ENCODE data around the gene FAM168A.

DNA sequence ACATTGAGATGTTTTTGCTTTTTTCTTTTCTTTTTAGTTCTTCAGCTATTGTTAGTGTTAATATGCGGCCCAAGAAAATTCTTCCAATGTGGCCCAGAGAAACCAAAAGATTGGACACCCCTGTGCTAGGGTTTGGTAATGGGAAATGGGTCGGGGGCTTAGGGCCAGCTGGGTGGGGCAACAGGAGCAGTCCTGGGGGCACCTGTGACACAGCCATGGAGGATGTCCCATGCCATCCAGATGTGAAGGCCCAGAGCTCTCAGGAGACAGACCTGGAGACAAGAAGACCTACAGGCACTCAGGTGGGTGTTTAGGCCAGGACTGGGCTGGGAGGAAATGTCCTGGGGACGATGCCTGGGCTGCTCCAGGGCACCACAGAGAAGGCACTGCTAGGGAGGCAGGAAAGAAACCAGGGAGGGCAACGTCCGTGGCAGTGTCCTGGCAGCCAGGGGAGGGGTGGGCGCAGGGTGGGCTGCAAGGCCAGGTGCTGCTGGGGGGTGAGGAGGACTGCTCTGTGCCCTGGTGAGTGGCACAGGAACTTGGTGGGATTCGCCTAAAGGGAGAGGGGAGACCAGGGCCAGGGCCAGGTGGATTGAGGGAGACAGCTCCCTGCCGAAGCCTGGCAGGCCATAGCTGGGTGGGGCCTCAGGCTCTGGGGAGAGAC, 200.3 kb downstream of the FAM168A start:
- TF ChIP-seq CTCF (IDR thresholded peaks at IDR 0.05 in 2 of 3, conservative IDR thresholded peaks at IDR 0.05 in 1 of 3; ENCODE audit: insufficient read depth in 2 of 3, low read depth in 1 of 3, low read length in 3 of 3): no peak
- TF ChIP-seq NFXL1 (CRISPR knock-in tag; IDR thresholded peaks at IDR 0.05): no peak
- no peak for TF ChIP-seq CEBPZ (IDR thresholded peaks at IDR 0.05; ENCODE audit: borderline replicate concordance, low read depth, low read length)
- TF ChIP-seq ATF1 (CRISPR knock-in tag; IDR thresholded peaks at IDR 0.05): no peak
- TF ChIP-seq ATF1 (tag; IDR thresholded peaks at IDR 0.05): no peak
